ENCODE data around the gene COPB2. TPM values are rescaled to one million over a fixed set of nuclear protein-coding genes. Genes with fewer than 3 reads are reported as not detected.

Gene COPB2
- total RNA-seq, result 187 and 207 TPM in 2 replicates

GRCh38 chr3:139389552-139390368, at the start of gene COPB2:
TSS of gene COPB2 (minus strand) at chr3:139389647. CDS start at chr3:139389550, 97 bp downstream.

GRCh38 chr3:139343895-139344856, 45.3 kb downstream of the COPB2 start, which contains the start of gene MRPS22:
TSS of gene MRPS22 (plus strand) at chr3:139344020. CDS start at chr3:139344027, 7 bp downstream.

Small RNAs within 50 kb of the gene (small RNA-seq; reads per million reads assigned to genes)
- not detected for gene RF00026

Other genes starting within 250 kb of the COPB2 start
- 98.8 and 107 TPM in 2 replicates for gene MRPS22, start 45.6 kb downstream of the COPB2 start, total RNA-seq
- not detected in 2 replicates for gene RBP2, start 86.9 kb upstream of the COPB2 start, total RNA-seq
- gene RBP1, start 150.1 kb upstream of the COPB2 start, total RNA-seq, result 0.80 and 2.3 TPM in 2 replicates